AG10803 (cell line): Measurements from ENCODE around the gene ZNF316.

Source experiments
- DNase-seq: peaks from one replicate; pipeline ENCODE4 v3.0.0; 2010; ENCODE audit warnings: low read depth
- H3K4me3 ChIP-seq: 2 replicates; pipeline ENCODE4 v1.5.1; 2011; ENCODE audit warnings: mild to moderate bottlenecking, low read length, control low read depth
- TF ChIP-seq, protein P1 (sequence below): conservative IDR thresholded peaks from 2 replicates; pipeline ENCODE4 v1.5.1; 2011; ENCODE audit warnings: mild to moderate bottlenecking, low read length, control low read depth, inconsistent platforms

The ZNF316 gene

DNA sequence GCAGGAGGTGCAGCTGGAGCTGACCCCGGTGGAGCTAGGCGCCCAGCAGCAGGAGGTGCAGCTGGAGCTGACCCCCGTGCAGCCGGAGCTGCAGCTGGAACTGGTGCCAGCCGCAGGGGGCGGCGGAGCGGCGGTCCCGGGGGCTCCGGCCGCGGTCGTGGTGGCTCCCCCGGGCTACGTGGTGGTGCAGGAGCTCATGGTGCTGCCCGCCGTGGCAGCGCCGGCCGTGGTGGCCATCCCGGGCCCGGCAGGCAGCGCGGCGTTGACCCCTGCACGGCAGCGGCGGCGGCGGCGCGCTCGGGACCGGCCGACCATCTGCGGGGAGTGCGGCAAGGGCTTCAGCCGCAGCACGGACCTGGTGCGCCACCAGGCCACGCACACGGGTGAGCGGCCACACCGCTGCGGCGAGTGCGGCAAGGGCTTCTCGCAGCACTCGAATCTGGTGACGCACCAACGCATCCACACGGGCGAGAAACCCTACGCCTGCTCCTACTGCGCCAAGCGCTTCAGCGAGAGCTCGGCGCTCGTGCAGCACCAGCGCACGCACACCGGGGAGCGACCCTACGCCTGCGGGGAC, 14.9 kb upstream of the ZNF316 start:
- TF ChIP-seq, protein P1, sequence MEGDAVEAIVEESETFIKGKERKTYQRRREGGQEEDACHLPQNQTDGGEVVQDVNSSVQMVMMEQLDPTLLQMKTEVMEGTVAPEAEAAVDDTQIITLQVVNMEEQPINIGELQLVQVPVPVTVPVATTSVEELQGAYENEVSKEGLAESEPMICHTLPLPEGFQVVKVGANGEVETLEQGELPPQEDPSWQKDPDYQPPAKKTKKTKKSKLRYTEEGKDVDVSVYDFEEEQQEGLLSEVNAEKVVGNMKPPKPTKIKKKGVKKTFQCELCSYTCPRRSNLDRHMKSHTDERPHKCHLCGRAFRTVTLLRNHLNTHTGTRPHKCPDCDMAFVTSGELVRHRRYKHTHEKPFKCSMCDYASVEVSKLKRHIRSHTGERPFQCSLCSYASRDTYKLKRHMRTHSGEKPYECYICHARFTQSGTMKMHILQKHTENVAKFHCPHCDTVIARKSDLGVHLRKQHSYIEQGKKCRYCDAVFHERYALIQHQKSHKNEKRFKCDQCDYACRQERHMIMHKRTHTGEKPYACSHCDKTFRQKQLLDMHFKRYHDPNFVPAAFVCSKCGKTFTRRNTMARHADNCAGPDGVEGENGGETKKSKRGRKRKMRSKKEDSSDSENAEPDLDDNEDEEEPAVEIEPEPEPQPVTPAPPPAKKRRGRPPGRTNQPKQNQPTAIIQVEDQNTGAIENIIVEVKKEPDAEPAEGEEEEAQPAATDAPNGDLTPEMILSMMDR: no peak
- no peak overlapping the region for H3K4me3 ChIP-seq
- DNase-seq: no peak

- DNase-seq: no peak
- H3K4me3 ChIP-seq: no peak overlapping the region
- TF ChIP-seq, protein P1: no peak
Observed at GRCh38 chr7:6623589-6624245, 13.4 kb upstream of the ZNF316 start.

- DNase-seq: no peak
- TF ChIP-seq, protein P1: no peak
- no peak overlapping the region for H3K4me3 ChIP-seq
Observed at GRCh38 chr7:6624246-6624611, 12.9 kb upstream of the ZNF316 start.

GRCh38 chr7:6628045-6628444, 9.1 kb upstream of the ZNF316 start:
- no peak overlapping the region for H3K4me3 ChIP-seq
- no peak for DNase-seq
- TF ChIP-seq, protein P1: no peak

DNA sequence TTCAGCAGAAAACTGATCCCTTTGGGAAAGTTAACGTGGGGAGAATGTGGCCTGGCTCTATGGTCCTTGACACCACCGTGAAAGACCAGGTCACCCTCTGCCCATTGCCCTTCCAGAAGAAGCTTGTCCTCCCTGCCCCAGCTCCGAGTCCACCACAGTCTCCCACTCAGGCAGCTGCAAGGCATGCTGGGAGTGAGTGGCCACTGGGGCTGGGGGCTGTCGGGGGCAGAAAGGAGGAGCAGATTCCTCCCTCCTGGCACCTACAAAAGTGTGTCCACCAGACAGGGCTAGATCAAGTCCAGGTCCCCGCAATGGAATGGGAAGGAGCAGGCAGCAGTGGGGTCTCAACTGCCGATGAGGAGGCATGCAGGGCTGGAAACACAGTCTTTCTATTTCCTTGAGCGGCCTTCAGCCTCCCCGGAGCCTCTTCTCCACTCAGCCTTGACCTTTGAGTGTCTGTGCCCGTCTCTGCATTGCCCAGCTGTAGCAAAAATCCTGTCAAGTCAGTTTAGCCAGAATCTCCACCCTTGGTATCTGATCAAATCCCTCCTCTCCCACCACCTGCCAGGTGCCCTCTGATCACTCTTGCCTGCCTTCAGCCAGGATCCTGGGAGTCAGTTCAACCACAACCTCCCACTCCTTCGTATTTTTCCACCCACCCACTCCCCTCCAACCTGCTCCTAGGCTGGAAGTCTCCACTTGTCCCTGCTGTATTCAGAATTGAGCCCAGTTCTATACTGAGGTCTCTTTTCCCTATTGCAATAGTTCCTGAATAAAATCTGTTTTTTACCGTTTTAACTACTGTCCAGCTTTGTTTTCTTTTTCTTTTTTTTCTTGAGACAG, 6.9 kb upstream of the ZNF316 start:
- TF ChIP-seq, protein P1: no peak
- no peak overlapping the region for H3K4me3 ChIP-seq
- DNase-seq: no peak

DNA sequence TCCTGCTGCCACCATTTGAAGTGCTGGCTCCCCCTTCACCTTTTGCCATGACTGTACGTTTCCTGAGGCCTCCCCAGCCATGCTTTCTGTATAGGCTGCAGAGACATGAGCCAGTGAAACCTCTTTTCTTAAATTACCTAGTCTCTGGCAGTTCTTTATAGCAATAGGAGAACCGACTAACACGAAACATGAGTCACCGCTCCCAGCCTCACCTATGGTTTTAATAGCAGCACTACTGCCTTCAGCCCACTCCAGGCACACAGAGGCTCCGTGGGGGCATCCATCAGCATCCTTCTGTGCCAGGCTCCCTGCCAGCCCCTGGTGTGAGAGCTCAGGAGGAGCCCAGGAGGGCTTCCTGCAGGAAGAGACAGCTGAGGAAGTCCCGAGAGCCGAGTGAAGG, 5.5 kb upstream of the ZNF316 start:
- TF ChIP-seq, protein P1: no peak
- no peak for DNase-seq
- no peak overlapping the region for H3K4me3 ChIP-seq
